HG03457 (cell line): ENCODE measurements around the gene KRTAP2-3.
"Not testable (repeated sequence)": the region's sequence is repeated elsewhere in the genome, so short reads cannot be mapped to it uniquely, and the experiment has no call there.

Experiments
- ATAC-seq: cut with Tn5 transposase; IDR thresholded peaks from one replicate; pipeline ENCODE4 v1.9.1; 2021; ENCODE audit warnings: moderate number of reproducible peaks; ENCODE audit not compliant: unreplicated experiment

KRTAP2-3 gene

DNA sequence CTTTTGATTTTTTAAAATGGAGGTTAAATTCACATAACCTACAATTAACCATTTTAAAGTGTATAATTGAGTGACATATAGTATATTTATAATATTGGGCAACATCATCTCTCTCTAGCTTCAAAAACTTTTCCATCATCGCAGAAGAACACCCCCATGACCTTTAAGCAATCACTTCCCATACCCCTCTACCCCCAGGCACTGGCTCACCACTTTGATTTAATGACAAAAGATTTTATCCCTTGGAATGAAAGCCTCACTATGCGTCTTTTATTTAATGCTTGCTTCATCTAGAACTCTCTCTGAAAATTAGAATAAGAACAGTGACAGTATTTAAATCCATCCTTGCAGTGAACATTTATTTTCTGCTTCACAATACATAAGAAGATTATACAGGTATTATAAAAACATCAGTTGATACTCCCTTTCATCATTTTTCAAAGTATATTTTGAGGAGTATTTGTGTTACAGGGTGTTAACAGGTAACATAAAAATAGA is 22.0 kb downstream of the KRTAP2-3 start:
- no peak for ATAC-seq

GRCh38 chr17:41034346-41034935 is 25.5 kb downstream of the KRTAP2-3 start, which contains the start of gene KRTAP1-3:
TSS of gene KRTAP1-3 (minus strand) at chr17:41034874. CDS start at chr17:41034821, 53 bp downstream.
- not testable (repeated sequence) for ATAC-seq

GRCh38 chr17:41029633-41030245 is 30.2 kb downstream of the KRTAP2-3 start, which contains the start of gene KRTAP1-4:
TSS of gene KRTAP1-4 (minus strand) at chr17:41030195. CDS start at chr17:41030078, 117 bp downstream.
- no peak for ATAC-seq

GRCh38 chr17:41026715-41027471 is 33.0 kb downstream of the KRTAP2-3 start, which contains the start of gene KRTAP1-5:
TSS of gene KRTAP1-5 (minus strand) at chr17:41027208. CDS start at chr17:41027155, 53 bp downstream.
- no peak for ATAC-seq

DNA sequence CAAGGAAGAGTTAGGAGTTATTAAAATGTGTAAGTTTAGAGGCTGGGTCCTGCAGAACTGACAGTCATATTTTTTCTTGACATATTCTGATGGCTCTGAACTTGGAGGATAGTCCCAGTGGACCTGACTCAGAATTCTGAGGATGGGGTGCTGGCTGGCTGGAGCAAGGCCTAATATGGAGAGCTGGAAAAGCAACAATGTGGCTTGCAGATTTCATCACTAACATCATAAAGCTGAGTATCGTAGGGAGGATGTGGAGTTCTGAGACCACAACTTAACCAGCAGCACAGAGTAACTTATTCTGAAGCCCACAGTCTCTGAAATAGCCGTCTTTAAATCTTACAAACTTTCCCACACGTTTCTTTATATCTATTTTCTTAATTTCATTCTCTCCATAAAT is 35.2 kb downstream of the KRTAP2-3 start:
- no peak for ATAC-seq

- no peak for ATAC-seq
Observed at GRCh38 chr17:41020336-41020735, 39.6 kb downstream of the KRTAP2-3 start.

DNA sequence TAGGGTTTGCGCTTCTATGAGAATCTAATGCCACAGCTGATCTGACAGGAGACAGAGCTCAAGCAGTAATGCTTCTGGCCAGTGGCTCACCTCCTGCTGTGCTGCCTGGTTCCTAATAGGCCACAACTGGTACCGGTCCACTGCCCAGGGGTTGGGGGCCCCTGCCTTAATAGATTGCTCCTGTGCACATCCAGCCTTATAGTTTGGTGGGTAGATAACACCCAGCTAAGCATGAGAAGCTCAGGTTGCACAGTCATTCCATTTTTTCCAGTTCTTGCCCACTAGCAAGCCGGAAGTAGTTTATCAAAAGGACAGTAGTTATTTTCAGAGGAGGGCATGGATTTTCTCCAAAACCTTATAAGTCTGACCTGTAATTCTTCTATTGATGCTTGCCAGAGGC is 40.5 kb downstream of the KRTAP2-3 start:
- ATAC-seq: no peak

- no peak for ATAC-seq
Observed at GRCh38 chr17:41018541-41018940, 41.4 kb downstream of the KRTAP2-3 start.

- ATAC-seq: no peak
Observed at GRCh38 chr17:41016578-41017215, 43.2 kb downstream of the KRTAP2-3 start.

DNA sequence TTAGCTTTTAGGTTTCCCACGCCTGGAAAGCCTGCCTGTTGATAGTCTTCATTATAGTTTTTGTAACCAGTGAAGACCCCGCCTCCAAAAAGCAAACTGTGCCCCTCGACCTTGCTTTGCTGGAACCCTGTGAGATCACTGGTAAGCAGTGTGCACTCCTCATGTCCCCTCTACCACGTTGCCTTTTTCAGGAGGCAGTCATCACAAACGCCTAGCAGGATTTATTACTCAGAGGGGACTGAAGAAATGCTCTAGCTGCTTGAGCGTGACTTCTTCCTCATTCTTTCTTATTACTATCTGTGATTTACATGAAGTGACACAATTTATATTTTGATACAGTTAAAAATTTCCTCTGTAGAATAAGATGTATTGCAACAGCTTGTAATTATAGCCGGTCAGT is 44.5 kb downstream of the KRTAP2-3 start:
- ATAC-seq: no peak

DNA sequence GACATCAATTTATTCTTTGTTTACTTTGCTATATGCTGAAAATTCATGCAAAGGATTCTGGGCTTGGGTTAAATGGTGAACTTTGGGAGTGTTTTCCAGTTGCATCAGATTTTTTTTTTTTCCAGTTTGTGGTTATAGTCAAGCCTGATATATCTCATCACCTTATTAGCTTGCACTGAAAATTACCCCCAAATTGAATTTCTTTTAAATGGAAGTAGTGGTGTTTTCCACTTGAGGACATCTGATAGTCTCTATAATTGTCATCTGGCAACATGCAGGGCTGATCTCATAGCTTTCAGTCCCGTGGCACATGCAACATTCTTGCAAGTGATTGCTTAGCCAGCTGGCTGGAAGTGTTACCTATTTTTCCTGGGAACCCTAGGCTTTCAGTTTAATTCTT is 46.3 kb downstream of the KRTAP2-3 start:
- no peak for ATAC-seq

DNA sequence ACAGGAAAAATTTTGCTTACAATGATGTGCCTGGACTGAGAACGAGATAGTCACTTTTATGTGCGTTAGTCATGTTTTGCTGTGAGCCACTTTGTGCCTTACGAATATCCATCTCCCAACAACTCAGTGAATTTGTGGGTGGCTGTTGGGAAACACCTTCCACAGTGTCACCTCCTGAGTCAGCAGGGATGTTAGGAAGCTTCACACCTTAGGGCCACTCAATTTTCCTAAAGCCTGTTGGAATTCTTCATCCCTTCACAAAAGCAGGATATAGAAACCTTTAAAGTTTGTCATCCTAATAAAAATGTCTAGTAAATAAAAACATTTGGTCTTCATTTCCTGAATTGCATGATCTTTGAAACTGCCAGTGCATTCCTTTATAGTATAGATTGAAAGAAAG is 46.7 kb downstream of the KRTAP2-3 start:
- ATAC-seq: no peak

DNA sequence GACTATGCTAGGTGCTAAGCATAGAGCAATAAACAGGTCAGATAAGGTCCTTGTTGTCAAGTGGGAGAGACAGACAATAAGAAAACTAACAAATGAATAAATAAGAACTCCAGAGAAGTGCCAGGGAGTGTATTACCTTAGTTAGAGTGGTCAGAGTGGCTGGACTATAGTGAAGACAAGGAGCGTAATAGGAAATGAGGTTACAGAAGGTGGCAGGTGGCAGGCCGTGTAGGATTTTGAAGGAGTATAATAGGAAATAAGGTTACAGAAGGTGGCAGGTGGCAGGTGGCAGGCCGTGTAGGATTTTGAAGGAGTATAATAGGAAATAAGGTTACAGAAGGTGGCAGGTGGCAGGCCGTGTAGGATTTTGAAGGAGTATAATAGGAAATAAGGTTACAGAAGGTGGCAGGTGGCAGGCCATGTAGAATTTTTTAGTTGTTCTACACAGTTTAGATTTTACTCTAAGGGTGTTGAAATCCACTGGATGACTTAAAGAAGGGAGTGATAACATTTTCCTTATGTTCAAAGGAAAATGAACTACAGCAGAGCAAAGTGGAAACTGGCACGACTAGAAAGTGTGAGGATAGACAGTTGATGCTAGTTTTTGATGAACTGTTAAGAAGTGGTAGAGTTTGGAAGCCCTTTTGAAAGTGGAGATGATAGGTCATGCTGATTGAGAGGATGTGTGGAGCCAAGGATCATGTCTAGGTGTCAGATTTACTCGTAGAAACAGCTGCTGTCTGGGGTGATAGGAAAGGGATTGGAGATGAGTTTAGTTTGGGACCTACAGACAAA is 47.4 kb downstream of the KRTAP2-3 start:
- ATAC-seq: no peak

DNA sequence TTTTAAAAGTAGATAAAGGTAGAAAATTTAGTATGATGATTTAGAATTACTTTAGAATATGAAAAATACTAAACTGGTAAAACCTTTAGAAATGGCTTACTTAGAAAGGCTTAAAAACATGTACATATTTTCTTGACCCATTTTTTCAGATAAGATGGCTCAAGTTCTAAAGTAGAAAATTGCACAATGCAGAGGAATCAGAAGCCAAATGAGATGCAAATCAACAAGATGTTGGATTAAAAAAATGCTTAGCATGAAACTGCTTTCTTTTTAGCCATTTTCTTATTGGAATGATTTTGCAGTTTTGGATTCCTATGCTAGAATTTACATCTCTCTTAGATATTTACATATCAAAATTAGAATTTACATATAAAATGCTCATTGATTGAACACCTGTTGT is 49.5 kb downstream of the KRTAP2-3 start:
- ATAC-seq: no peak

- ATAC-seq: no peak
Observed at GRCh38 chr17:41009936-41010335, 50.0 kb downstream of the KRTAP2-3 start.

DNA sequence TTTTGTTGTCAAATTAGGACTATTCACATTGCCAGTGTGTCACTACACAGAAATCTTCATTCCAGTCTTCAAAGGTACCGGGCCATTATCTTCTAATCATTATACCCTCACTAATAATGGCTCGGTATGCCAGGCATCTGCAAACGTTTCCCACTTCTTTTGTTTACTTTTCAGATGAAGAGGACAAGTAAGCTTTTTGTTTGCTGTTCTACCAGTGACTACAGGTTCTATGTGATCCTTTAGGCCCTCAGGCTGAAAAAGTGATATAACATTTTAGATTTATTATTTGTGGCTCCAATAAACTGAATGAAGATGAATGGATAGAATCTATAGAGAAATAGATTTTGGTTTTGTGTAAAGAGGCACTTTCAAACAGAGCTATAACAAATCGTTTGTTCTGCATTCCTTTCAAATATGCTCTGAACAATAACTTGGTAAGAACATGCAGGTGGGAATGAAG is 50.6 kb downstream of the KRTAP2-3 start:
- no peak for ATAC-seq
